HEK293T (cell line): ENCODE results near the gene CNOT1.

Source experiments
- ELF4 ChIP-seq: fragments of 450-650 bp; IDR thresholded peaks from 2 replicates; pipeline ENCODE4 v1.6.1; 2017; ENCODE audit warnings: antibody characterized with exemption
- FOXA1 ChIP-seq: fragments of 450-650 bp; IDR thresholded peaks from 2 replicates; pipeline ENCODE4 v1.6.1; 2016; ENCODE audit warnings: mild to moderate bottlenecking
- FOXK2 ChIP-seq: fragments of 450-650 bp; IDR thresholded peaks from 2 replicates; pipeline ENCODE4 v1.6.1; 2016; ENCODE audit warnings: mild to moderate bottlenecking

GRCh38 chr16:58516768-58517107 is 112.9 kb downstream of the CNOT1 start:
- TF ChIP-seq ELF4, result no peak
- no peak for TF ChIP-seq FOXK2
- TF ChIP-seq FOXA1, result no peak
